ENCODE data around the gene WASF2.
"Not testable (repeated sequence)": the region's sequence is repeated elsewhere in the genome, so short reads cannot be mapped to it uniquely, and the experiment has no call there.

WASF2 gene

GRCh38 chr1:27455139-27455811 lies 34.7 kb downstream of the WASF2 start:
- no peak for DNase-seq (ENCODE audit: low read depth, low spot score)

- DNase-seq (ENCODE audit: low read depth, low spot score): no peak
Measured at GRCh38 chr1:27454610-27455009, 35.4 kb downstream of the WASF2 start.

GRCh38 chr1:27451343-27451742 lies 38.6 kb downstream of the WASF2 start:
- DNase-seq (ENCODE audit: low read depth, low spot score): no peak

- DNase-seq (ENCODE audit: low read depth, low spot score): no peak
Measured at GRCh38 chr1:27448982-27449381, 41.0 kb downstream of the WASF2 start.

- DNase-seq (ENCODE audit: low read depth, low spot score): no peak
Measured at GRCh38 chr1:27447883-27448282, 42.1 kb downstream of the WASF2 start.

- no peak for DNase-seq (ENCODE audit: low read depth, low spot score)
Measured at GRCh38 chr1:27447399-27447798, 42.6 kb downstream of the WASF2 start.

- no peak for DNase-seq (ENCODE audit: low read depth, low spot score)
Measured at GRCh38 chr1:27446496-27447020, 43.4 kb downstream of the WASF2 start.

GRCh38 chr1:27445177-27445936 lies 44.6 kb downstream of the WASF2 start:
- DNase-seq (ENCODE audit: low read depth, low spot score): no peak

- DNase-seq (ENCODE audit: low read depth, low spot score): no peak
Measured at GRCh38 chr1:27444632-27445031, 45.3 kb downstream of the WASF2 start.

GRCh38 chr1:27439150-27439549 lies 50.8 kb downstream of the WASF2 start:
- DNase-seq (ENCODE audit: low read depth, low spot score): no peak

GRCh38 chr1:27438621-27439061 lies 51.3 kb downstream of the WASF2 start:
- no peak for DNase-seq (ENCODE audit: low read depth, low spot score)

- no peak for DNase-seq (ENCODE audit: low read depth, low spot score)
Measured at GRCh38 chr1:27436204-27437159, 53.5 kb downstream of the WASF2 start.

GRCh38 chr1:27435566-27436203 lies 54.3 kb downstream of the WASF2 start:
- DNase-seq (ENCODE audit: low read depth, low spot score): no peak

GRCh38 chr1:27433706-27434105 lies 56.3 kb downstream of the WASF2 start:
- DNase-seq (ENCODE audit: low read depth, low spot score): no peak

- DNase-seq (ENCODE audit: low read depth, low spot score): not testable (repeated sequence)
Measured at GRCh38 chr1:27432725-27433124, 57.2 kb downstream of the WASF2 start.

GRCh38 chr1:27431601-27431940 lies 58.4 kb downstream of the WASF2 start:
- no peak for DNase-seq (ENCODE audit: low read depth, low spot score)

GRCh38 chr1:27430903-27431600 lies 58.9 kb downstream of the WASF2 start:
- DNase-seq (ENCODE audit: low read depth, low spot score): no peak

- no peak for DNase-seq (ENCODE audit: low read depth, low spot score)
Measured at GRCh38 chr1:27429029-27429425, 60.9 kb downstream of the WASF2 start.

GRCh38 chr1:27428316-27429028 lies 61.5 kb downstream of the WASF2 start:
- no peak for DNase-seq (ENCODE audit: low read depth, low spot score)

GRCh38 chr1:27427816-27428315 lies 62.1 kb downstream of the WASF2 start:
- DNase-seq (ENCODE audit: low read depth, low spot score): no peak
